Measurements from ENCODE around the gene TPM2.
A peak's percentile ranks its signal among the peaks of the same experiment; 100 is the strongest.
"Not testable (repeated sequence)": the region's sequence is repeated elsewhere in the genome, so short reads cannot be mapped to it uniquely, and the experiment has no call there.

Gene TPM2

GRCh38 chr9:35651956-35652828, 37.5 kb downstream of the TPM2 start:
- Histone ChIP-seq H3K27ac (ENCODE audit: low read depth, low read length) (no peak overlapping the region), H3K27me3 (ENCODE audit: control insufficient read depth, insufficient read depth, low read length) (no peaks in the 10 kb centered on the region), H3K9ac (ENCODE audit: low read length) (no peak overlapping the region), H3K4me3 (ENCODE audit: low read length) (no peak overlapping the region), H3K36me3 (ENCODE audit: control insufficient read depth, insufficient read depth, low read length) (no peaks in the 10 kb centered on the region), H3K4me1 (ENCODE audit: control insufficient read depth, insufficient read depth, low read length) (peaks cover 8% of the 10 kb centered on the region)

GRCh38 chr9:35650341-35651158, 39.2 kb downstream of the TPM2 start, which contains the start of gene SIT1:
TSS of gene SIT1 (minus strand) at chr9:35650931. CDS start at chr9:35650853, 78 bp downstream.
- H3K4me1 ChIP-seq (ENCODE audit: control insufficient read depth, insufficient read depth, low read length), result peaks cover 3% of the 10 kb centered on the region

GRCh38 chr9:35649431-35650340, 40.0 kb downstream of the TPM2 start:
- peaks cover 3% of the 10 kb centered on the region for H3K4me1 ChIP-seq (ENCODE audit: control insufficient read depth, insufficient read depth, low read length)
- H3K27ac ChIP-seq (ENCODE audit: low read depth, low read length), result no peak overlapping the region
- no peak overlapping the region for H3K9ac ChIP-seq (ENCODE audit: low read length)
- H3K27me3 ChIP-seq (ENCODE audit: control insufficient read depth, insufficient read depth, low read length), result no peaks in the 10 kb centered on the region
- H3K36me3 ChIP-seq (ENCODE audit: control insufficient read depth, insufficient read depth, low read length), result no peaks in the 10 kb centered on the region
- H3K4me3 ChIP-seq (ENCODE audit: low read length), result peak overlapping the region; percentile 52

More at GRCh38 chr9:35650341-35651158, 39.2 kb downstream of the TPM2 start, which contains the start of gene SIT1:
- Histone ChIP-seq H3K4me3 (ENCODE audit: low read length) (peak within 1 kb of the TSS; percentile 52), H3K9ac (ENCODE audit: low read length) (no peak within 1 kb of the TSS), H3K27me3 (ENCODE audit: control insufficient read depth, insufficient read depth, low read length) (no peaks in the 10 kb centered on the region), H3K36me3 (ENCODE audit: control insufficient read depth, insufficient read depth, low read length) (no peaks in the 10 kb centered on the region), H3K27ac (ENCODE audit: low read depth, low read length) (no peak within 1 kb of the TSS)

- peaks cover 3% of the 10 kb centered on the region for H3K4me1 ChIP-seq (ENCODE audit: control insufficient read depth, insufficient read depth, low read length)
- peak overlapping the region; percentile 89 for H3K27ac ChIP-seq (ENCODE audit: low read depth, low read length)
- no peaks in the 10 kb centered on the region for H3K27me3 ChIP-seq (ENCODE audit: control insufficient read depth, insufficient read depth, low read length)
- H3K4me3 ChIP-seq (ENCODE audit: low read length), result peak overlapping the region; percentile 91
- peak overlapping the region; percentile 47 for H3K9ac ChIP-seq (ENCODE audit: low read length)
- H3K36me3 ChIP-seq (ENCODE audit: control insufficient read depth, insufficient read depth, low read length), result no peaks in the 10 kb centered on the region
Measured at GRCh38 chr9:35646533-35647265, 43.0 kb downstream of the TPM2 start.

- H3K36me3 ChIP-seq (ENCODE audit: control insufficient read depth, insufficient read depth, low read length), result no peaks in the 10 kb centered on the region
- H3K27me3 ChIP-seq (ENCODE audit: control insufficient read depth, insufficient read depth, low read length), result no peaks in the 10 kb centered on the region
- H3K27ac ChIP-seq (ENCODE audit: low read depth, low read length), result peak overlapping the region; percentile 89
- H3K4me3 ChIP-seq (ENCODE audit: low read length), result peak overlapping the region; percentile 91
- peak overlapping the region; percentile 21 for H3K9ac ChIP-seq (ENCODE audit: low read length)
- H3K4me1 ChIP-seq (ENCODE audit: control insufficient read depth, insufficient read depth, low read length), result peaks cover 3% of the 10 kb centered on the region
Measured at GRCh38 chr9:35646153-35646532, 43.6 kb downstream of the TPM2 start.

- H3K27me3 ChIP-seq (ENCODE audit: control insufficient read depth, insufficient read depth, low read length); H3K9ac ChIP-seq (ENCODE audit: low read length); H3K4me1 ChIP-seq (ENCODE audit: control insufficient read depth, insufficient read depth, low read length); H3K27ac ChIP-seq (ENCODE audit: low read depth, low read length); H3K36me3 ChIP-seq (ENCODE audit: control insufficient read depth, insufficient read depth, low read length): not testable (repeated sequence)
- peak overlapping the region; percentile 91 for H3K4me3 ChIP-seq (ENCODE audit: low read length)
Measured at GRCh38 chr9:35645736-35646135, 44.0 kb downstream of the TPM2 start.

- H3K9ac ChIP-seq (ENCODE audit: low read length), result no peak overlapping the region
- no peaks in the 10 kb centered on the region for H3K36me3 ChIP-seq (ENCODE audit: control insufficient read depth, insufficient read depth, low read length)
- no peak overlapping the region for H3K4me3 ChIP-seq (ENCODE audit: low read length)
- no peaks in the 10 kb centered on the region for H3K27me3 ChIP-seq (ENCODE audit: control insufficient read depth, insufficient read depth, low read length)
- H3K27ac ChIP-seq (ENCODE audit: low read depth, low read length), result no peak overlapping the region
- H3K4me1 ChIP-seq (ENCODE audit: control insufficient read depth, insufficient read depth, low read length), result peaks cover 3% of the 10 kb centered on the region
Measured at GRCh38 chr9:35643046-35643445, 46.7 kb downstream of the TPM2 start.

GRCh38 chr9:35641478-35641877, 48.2 kb downstream of the TPM2 start:
- H3K27ac ChIP-seq (ENCODE audit: low read depth, low read length); H3K4me3 ChIP-seq (ENCODE audit: low read length); H3K4me1 ChIP-seq (ENCODE audit: control insufficient read depth, insufficient read depth, low read length); H3K36me3 ChIP-seq (ENCODE audit: control insufficient read depth, insufficient read depth, low read length); H3K27me3 ChIP-seq (ENCODE audit: control insufficient read depth, insufficient read depth, low read length); H3K9ac ChIP-seq (ENCODE audit: low read length): not testable (repeated sequence)

- not testable (repeated sequence) for H3K9ac ChIP-seq (ENCODE audit: low read length); H3K36me3 ChIP-seq (ENCODE audit: control insufficient read depth, insufficient read depth, low read length); H3K4me1 ChIP-seq (ENCODE audit: control insufficient read depth, insufficient read depth, low read length); H3K27me3 ChIP-seq (ENCODE audit: control insufficient read depth, insufficient read depth, low read length); H3K27ac ChIP-seq (ENCODE audit: low read depth, low read length); H3K4me3 ChIP-seq (ENCODE audit: low read length)
Measured at GRCh38 chr9:35640431-35640830, 49.3 kb downstream of the TPM2 start.

GRCh38 chr9:35639631-35640030, 50.1 kb downstream of the TPM2 start:
- Histone ChIP-seq H3K4me3 (ENCODE audit: low read length) (no peak overlapping the region), H3K27me3 (ENCODE audit: control insufficient read depth, insufficient read depth, low read length) (no peaks in the 10 kb centered on the region), H3K4me1 (ENCODE audit: control insufficient read depth, insufficient read depth, low read length) (no peaks in the 10 kb centered on the region), H3K9ac (ENCODE audit: low read length) (no peak overlapping the region), H3K36me3 (ENCODE audit: control insufficient read depth, insufficient read depth, low read length) (no peaks in the 10 kb centered on the region), H3K27ac (ENCODE audit: low read depth, low read length) (no peak overlapping the region)

GRCh38 chr9:35639225-35639624, 50.5 kb downstream of the TPM2 start:
- not testable (repeated sequence) for H3K27ac ChIP-seq (ENCODE audit: low read depth, low read length); H3K27me3 ChIP-seq (ENCODE audit: control insufficient read depth, insufficient read depth, low read length); H3K36me3 ChIP-seq (ENCODE audit: control insufficient read depth, insufficient read depth, low read length); H3K4me3 ChIP-seq (ENCODE audit: low read length); H3K9ac ChIP-seq (ENCODE audit: low read length); H3K4me1 ChIP-seq (ENCODE audit: control insufficient read depth, insufficient read depth, low read length)
